Kidney (tissue), 14 donors: ENCODE measurements around the gene TUSC7. TPM values are rescaled to one million over a fixed set of nuclear protein-coding genes. Genes with fewer than 3 reads are reported as not detected.

Source experiments
- DNase-seq, 5 donors: peaks; one replicate each; pipeline ENCODE4 v3.0.0-alpha.2; 2013 to 2020
- FAIRE-seq: peaks from 2 replicates; lab custom pipeline; 2012; peaks lifted over from hg19 to GRCh38; lab: Jason Lieb, UNC
- H3K27ac ChIP-seq, 2 donors: one replicate each; pipeline ENCODE4 v1.7.0; 2013; ENCODE audit warnings: low read depth in 2 of 2, low read length in 2 of 2, inconsistent platforms in 1 of 2
- H3K27me3 ChIP-seq: one replicate; pipeline ENCODE4 v1.7.1; 2013; ENCODE audit warnings: low read length, inconsistent platforms; ENCODE audit not compliant: control insufficient read depth, insufficient read depth
- H3K36me3 ChIP-seq, 3 donors: one replicate each; pipeline versions ENCODE4 v1.7.0 to v1.7.1; 2013; ENCODE audit warnings: low read length in 3 of 3, control low read depth in 1 of 3, inconsistent platforms in 1 of 3; ENCODE audit not compliant: insufficient read depth in 3 of 3, control insufficient read depth in 2 of 3
- H3K4me1 ChIP-seq, 3 donors: one replicate each; pipeline versions ENCODE4 v1.7.0 to v1.7.1; 2013; ENCODE audit warnings: low read length in 3 of 3, inconsistent platforms in 1 of 3, low read depth in 1 of 3; ENCODE audit not compliant: control insufficient read depth in 2 of 3, insufficient read depth in 2 of 3
- H3K4me3 ChIP-seq, 3 donors: one replicate each; pipeline versions ENCODE4 v1.7.0 to v1.8.1; 2013; ENCODE audit warnings: low read length in 3 of 3, control low read depth in 1 of 3, inconsistent platforms in 1 of 3
- H3K9ac ChIP-seq, 3 donors: one replicate each; pipeline versions ENCODE4 v1.7.0 to v1.7.1; 2013; ENCODE audit warnings: low read length in 3 of 3, control low read depth in 1 of 3, inconsistent platforms in 1 of 3
- H3K9me3 ChIP-seq, 3 donors: one replicate each; pipeline versions ENCODE4 v1.7.0 to v1.7.1; 2013; ENCODE audit warnings: low read length in 3 of 3, control low read depth in 1 of 3, inconsistent platforms in 1 of 3; ENCODE audit not compliant: control insufficient read depth in 2 of 3, insufficient read depth in 1 of 3
- CTCF ChIP-seq: IDR thresholded peaks from 3 replicates; pipeline ENCODE4 v1.5.1; 2012; ENCODE audit warnings: mild to moderate bottlenecking, moderate library complexity, borderline replicate concordance; ENCODE audit not compliant: insufficient read depth; ENCODE audit errors: extremely low read depth
- intact Hi-C: fragments of 100-400 bp; cut with DNase I; formaldehyde crosslinking; loops from one replicate; pipeline ENCODE4 v1.11.1; 2022
- polyA plus RNA-seq: library from polyadenylated mRNA; stranded (reverse); fragments of 350-450 nt; fragmentation: Illumina TruSeq; extraction: RNeasy Lipid Tissue Mini Kit (QIAGEN cat#74804); gene quantifications from one replicate; pipeline ENCODE4 v1.2.3, GENCODE V29; 2014; ENCODE audit warnings: low read depth, low replicate concordance; ENCODE audit not compliant: insufficient read depth
- total RNA-seq: library from RNA; stranded (reverse); fragmentation: NEBNext Ultra II Directional; extraction: Animal tissue kit (Norgen Biotek cat#: 25700); gene quantifications from one replicate; pipeline ENCODE4 v1.2.1, GENCODE V29; 2021
- donor health status: control.
- donor health status: control.
- donor health status: control.
- donor health status: control.
- donor health status: control.
- donor health status: DM: yes; HTN: yes; CAD: no.
- donor health status: Normal renal cell carcinoma (clear cell type).

TUSC7 gene
- total and polyA plus RNA-seq, 2 donors from 2014 or later, result not detected

GRCh38 chr3:116678853-116679252 lies 30.7 kb upstream of the TUSC7 start:
- Histone ChIP-seq H3K4me3 (no peak overlapping the region), H3K27ac (no peak overlapping the region), H3K9me3 (no peaks in the 10 kb centered on the region), H3K4me1 (no peaks in the 10 kb centered on the region), H3K27me3 (no peaks in the 10 kb centered on the region), H3K36me3 (no peaks in the 10 kb centered on the region), H3K9ac (no peak overlapping the region)
- TF ChIP-seq CTCF, result no peak
- no peak for FAIRE-seq
- no peak for DNase-seq
- intact Hi-C loops, result no loop called here

- no peak overlapping the region for H3K27ac ChIP-seq
- no peaks in the 10 kb centered on the region for H3K36me3 ChIP-seq
- H3K9me3 ChIP-seq, result no peaks in the 10 kb centered on the region
- intact Hi-C loops, result no loop called here
- TF ChIP-seq CTCF, result no peak
- H3K27me3 ChIP-seq, result no peaks in the 10 kb centered on the region
- H3K9ac ChIP-seq, result no peak overlapping the region
- no peaks in the 10 kb centered on the region for H3K4me1 ChIP-seq
- FAIRE-seq (no peak), DNase-seq (no peak)
- H3K4me3 ChIP-seq, result no peak overlapping the region
Observed at GRCh38 chr3:116691041-116691440, 18.5 kb upstream of the TUSC7 start.

- intact Hi-C loops, result no loop called here
- DNase-seq, result no peak
- Histone ChIP-seq H3K27me3 (no peaks in the 10 kb centered on the region), H3K4me1 (no peaks in the 10 kb centered on the region), H3K36me3 (no peaks in the 10 kb centered on the region), H3K4me3 (no peak overlapping the region), H3K9ac (no peak overlapping the region), H3K27ac (no peak overlapping the region), H3K9me3 (no peaks in the 10 kb centered on the region)
- TF ChIP-seq CTCF, result no peak
- no peak for FAIRE-seq
Observed at GRCh38 chr3:116701070-116701469, 8.5 kb upstream of the TUSC7 start.

GRCh38 chr3:116702334-116702733 lies 7.2 kb upstream of the TUSC7 start:
- no peak for TF ChIP-seq CTCF
- Histone ChIP-seq H3K4me1 (no peaks in the 10 kb centered on the region), H3K27me3 (no peaks in the 10 kb centered on the region), H3K27ac (no peak overlapping the region), H3K9me3 (no peaks in the 10 kb centered on the region), H3K4me3 (no peak overlapping the region), H3K36me3 (no peaks in the 10 kb centered on the region), H3K9ac (no peak overlapping the region)
- DNase-seq, result no peak
- intact Hi-C loops, result no loop called here
- no peak for FAIRE-seq
